WTC11 (cell line): ENCODE results near the gene SYT15. TPM values are rescaled to one million over a fixed set of nuclear protein-coding genes. Genes with fewer than 3 reads are reported as not detected.

ENCODE experiments used
- ATAC-seq: fragments of 200-7000 bp; cut with Tn5 transposase; 2 replicates; pipeline ENCODE4 v1.10.0; 2021; ENCODE audit warnings: mild to moderate bottlenecking, moderate library complexity
- CTCF ChIA-PET: fragments of 300-600 bp; sonication (Branson Sonifier 250); formaldehyde crosslinking; loops from one replicate; lab custom pipeline; 2021; ENCODE audit warnings: antibody characterized with exemption; lab: Charles Lee
- POLR2A ChIA-PET: fragments of 350-600 bp; sonication (Branson Sonifier 250); formaldehyde crosslinking; loops from one replicate; lab custom pipeline; 2021; ENCODE audit warnings: antibody characterized with exemption; lab: Charles Lee
- DNase-seq: peaks from one replicate; pipeline ENCODE4 v3.0.0; 2021; ENCODE audit warnings: low spot score
- H3K27ac Mint-ChIP-seq: 2 replicates; pipeline ENCODE4 v1.8.0; 2021; ENCODE audit warnings: mixed read lengths
- H3K27me3 Mint-ChIP-seq: 2 replicates; pipeline ENCODE4 v1.8.0; 2021; ENCODE audit warnings: low read depth, mild to moderate bottlenecking, moderate library complexity, mixed read lengths
- H3K36me3 Mint-ChIP-seq: 2 replicates; pipeline ENCODE4 v1.8.0; 2021; ENCODE audit warnings: mixed read lengths
- H3K4me1 Mint-ChIP-seq: 2 replicates; pipeline ENCODE4 v1.8.0; 2022; ENCODE audit warnings: mixed read lengths
- H3K4me3 Mint-ChIP-seq: 2 replicates; pipeline ENCODE4 v1.8.0; 2021; ENCODE audit warnings: mild to moderate bottlenecking, moderate library complexity, mixed read lengths
- H3K9me3 Mint-ChIP-seq: 2 replicates; pipeline ENCODE4 v1.8.0; 2021; ENCODE audit warnings: mixed read lengths
- AR ChIP-seq: fragments of 250-450 bp; sonication (Bioruptor Pico); IDR thresholded peaks from 2 replicates; pipeline ENCODE4 v1.9.0; 2021; ENCODE audit warnings: mild to moderate bottlenecking
- ARID4B ChIP-seq: sonication (generic); formaldehyde crosslinking; IDR thresholded peaks from 2 replicates; pipeline ENCODE4 v1.8.0; 2023; ENCODE audit warnings: missing genetic modification reagents, mild to moderate bottlenecking, borderline replicate concordance
- CTCF ChIP-seq: fragments of 200-600 bp; IDR thresholded peaks from 2 replicates; pipeline ENCODE4 v1.8.0; 2022; ENCODE audit warnings: antibody characterized with exemption
- ELF4 ChIP-seq: sonication (generic); formaldehyde crosslinking; IDR thresholded peaks from 2 replicates; pipeline ENCODE4 v1.8.1; 2022; ENCODE audit warnings: low read depth, mild to moderate bottlenecking, moderate library complexity, missing genetic modification reagents
- EMX1 ChIP-seq: fragments of 250-450 bp; sonication (Bioruptor Pico); IDR thresholded peaks from 2 replicates; pipeline ENCODE4 v1.8.0; 2021; ENCODE audit warnings: mild to moderate bottlenecking
- ERG ChIP-seq: fragments of 250-450 bp; sonication (Bioruptor Pico); IDR thresholded peaks from 2 replicates; pipeline ENCODE4 v1.8.0; 2021; ENCODE audit warnings: mild to moderate bottlenecking
- ESRRA ChIP-seq: sonication (generic); formaldehyde crosslinking; IDR thresholded peaks from 2 replicates; pipeline ENCODE4 v1.8.1; 2022; ENCODE audit warnings: mild to moderate bottlenecking, missing genetic modification reagents, borderline replicate concordance
- FOXP1 ChIP-seq: sonication (generic); formaldehyde crosslinking; IDR thresholded peaks from 2 replicates; pipeline ENCODE4 v1.8.0; 2022; ENCODE audit warnings: missing genetic modification reagents, mild to moderate bottlenecking, moderate library complexity, borderline replicate concordance
- FOXP4 ChIP-seq: sonication (generic); formaldehyde crosslinking; IDR thresholded peaks from 2 replicates; pipeline ENCODE4 v1.8.0; 2022; ENCODE audit warnings: mild to moderate bottlenecking, missing genetic modification reagents
- HMGA2 ChIP-seq: fragments of 250-450 bp; sonication (Bioruptor Pico); IDR thresholded peaks from 2 replicates; pipeline ENCODE4 v1.4.0; 2021; ENCODE audit warnings: mild to moderate bottlenecking, moderate library complexity
- MLX ChIP-seq: sonication (generic); formaldehyde crosslinking; IDR thresholded peaks from 2 replicates; pipeline ENCODE4 v1.8.1; 2023; ENCODE audit warnings: mild to moderate bottlenecking, missing genetic modification reagents, moderate library complexity
- NR3C1 ChIP-seq: sonication (generic); formaldehyde crosslinking; conservative IDR thresholded peaks from 2 replicates; pipeline ENCODE4 v1.8.1; 2023; ENCODE audit warnings: low read depth, mild to moderate bottlenecking, missing genetic modification reagents
- PRDM15 ChIP-seq: sonication (generic); formaldehyde crosslinking; IDR thresholded peaks from 2 replicates; pipeline ENCODE4 v1.8.0; 2022; ENCODE audit warnings: missing genetic modification reagents
- USF2 ChIP-seq: sonication (generic); formaldehyde crosslinking; IDR thresholded peaks from 2 replicates; pipeline ENCODE4 v1.8.1; 2023; ENCODE audit warnings: mild to moderate bottlenecking, missing genetic modification reagents, moderate library complexity
- ZBTB21 ChIP-seq: sonication (generic); formaldehyde crosslinking; IDR thresholded peaks from 2 replicates; pipeline ENCODE4 v1.8.1; 2023; ENCODE audit warnings: mild to moderate bottlenecking, missing genetic modification reagents, borderline replicate concordance
- ZNF219 ChIP-seq: sonication (generic); formaldehyde crosslinking; IDR thresholded peaks from 2 replicates; pipeline ENCODE4 v1.8.0; 2023; ENCODE audit warnings: missing genetic modification reagents, mild to moderate bottlenecking, borderline replicate concordance
- total RNA-seq: library from RNA; stranded (reverse); gene quantifications from 3 replicates; pipeline ENCODE4 v1.2.3, GENCODE V29; 2021

The SYT15 gene
- total RNA-seq, 1 experiment from 2014 or later = 1.5 TPM

- Mint-ChIP-seq H3K36me3 (no peaks in the 10 kb centered on the region), H3K4me1 (peaks cover 9% of the 10 kb centered on the region), H3K27me3 (no peaks in the 10 kb centered on the region; the same call in none of the 2 replicates), H3K27ac (peak within 1 kb of the TSS; percentile 83), H3K4me3 (peak within 1 kb of the TSS; percentile 84), H3K9me3 (no peaks in the 10 kb centered on the region)
- ATAC-seq (peak; percentile 68), DNase-seq (peak; percentile 90)
- ChIA-PET POLR2A (interaction anchor here (1.2 kb wide), 1 partner anchor 11 kb away, joined by 5 read pairs; no protein-coding TSS in a partner anchor), CTCF (interaction anchor here (0.6 to 3.3 kb wide), 6 partner anchors 8 to 1219 kb away, joined by 4 to 40 read pairs (median 5); no protein-coding TSS in a partner anchor)
- TF ChIP-seq ELF4 (CRISPR knock-in tag) (no peak), CTCF (no peak), ZNF219 (CRISPR knock-in tag) (no peak), ARID4B (CRISPR knock-in tag) (no peak), FOXP1 (CRISPR knock-in tag) (peak; percentile 68; the same call in 1 of the 2 replicates), AR (CRISPR knock-in tag) (no peak), HMGA2 (CRISPR knock-in tag) (no peak), FOXP4 (CRISPR knock-in tag) (no peak; the same call in 1 of the 2 replicates), ERG (CRISPR knock-in tag) (no peak), PRDM15 (CRISPR knock-in tag) (0 out of 2 replicates have a peak, but pooled peaks have one; percentile 28), EMX1 (no peak), ESRRA (CRISPR knock-in tag) (no peak), MLX (CRISPR knock-in tag) (no peak), NR3C1 (CRISPR knock-in tag) (no peak), USF2 (CRISPR knock-in tag) (no peak), ZBTB21 (CRISPR knock-in tag) (no peak)
Measured at GRCh38 chr10:46556515-46557318, 22.2 kb upstream of the SYT15 start, which contains the start of gene GPRIN2. TSS of gene GPRIN2 (minus strand) at chr10:46556658. CDS start at chr10:46550736, 5,922 bp downstream.
